ENCODE results near the gene SEMA3C. TPM values are rescaled to one million over a fixed set of nuclear protein-coding genes. Genes with fewer than 3 reads are reported as not detected.

SEMA3C gene
- total RNA-seq, 8 experiments from 2014 or later: 32.2 to 219 (median 49.9) TPM

DNA sequence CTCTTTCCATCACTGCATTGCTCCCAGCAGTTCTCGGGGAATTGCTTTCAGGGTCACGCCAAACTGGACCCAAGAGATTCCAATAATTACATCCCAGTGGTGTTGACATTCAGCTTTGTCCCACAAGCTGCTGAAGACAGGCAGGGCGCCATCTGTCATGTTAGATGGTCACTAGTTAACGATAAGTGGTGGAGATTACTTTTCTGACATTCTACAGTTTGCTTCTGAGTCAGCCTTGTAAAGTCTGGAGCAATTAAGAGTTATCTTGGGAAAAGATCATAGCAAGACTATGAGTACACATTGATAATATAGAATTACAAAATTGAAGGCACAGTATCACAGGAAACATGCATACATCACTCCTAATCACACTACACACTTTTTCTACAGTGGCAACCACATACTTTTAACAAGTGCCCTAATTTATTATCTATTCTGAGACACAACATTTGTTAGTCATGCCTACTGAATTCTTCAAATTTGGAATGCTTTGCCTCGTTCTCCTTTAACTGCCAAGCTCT is 41.9 kb downstream of the SEMA3C start:
- peak in 6 of 8 experiments; percentile 21 to 95 (median 92) for ATAC-seq (replicated peaks in 6 of 8)
- in situ Hi-C loops (cut with MboI; ENCODE audit: low pct_unique_long_range_greater_than_20kb in 2 of 9, low sequenced_read_pairs in 9 of 9, unreplicated experiment in 9 of 9): no loop called here
- 9 to 69% (median 48%) methylated on average over 1 to 5 of the region's 5 CpGs for WGBS, 10 experiments
- Histone ChIP-seq H3K27ac (no peak overlapping the region), H3K4me3 (no peak overlapping the region), H3K4me1 (replicated peaks in 1 of 2) (peaks cover 11 to 17% of the 10 kb centered on the region in 2 donors)

DNA sequence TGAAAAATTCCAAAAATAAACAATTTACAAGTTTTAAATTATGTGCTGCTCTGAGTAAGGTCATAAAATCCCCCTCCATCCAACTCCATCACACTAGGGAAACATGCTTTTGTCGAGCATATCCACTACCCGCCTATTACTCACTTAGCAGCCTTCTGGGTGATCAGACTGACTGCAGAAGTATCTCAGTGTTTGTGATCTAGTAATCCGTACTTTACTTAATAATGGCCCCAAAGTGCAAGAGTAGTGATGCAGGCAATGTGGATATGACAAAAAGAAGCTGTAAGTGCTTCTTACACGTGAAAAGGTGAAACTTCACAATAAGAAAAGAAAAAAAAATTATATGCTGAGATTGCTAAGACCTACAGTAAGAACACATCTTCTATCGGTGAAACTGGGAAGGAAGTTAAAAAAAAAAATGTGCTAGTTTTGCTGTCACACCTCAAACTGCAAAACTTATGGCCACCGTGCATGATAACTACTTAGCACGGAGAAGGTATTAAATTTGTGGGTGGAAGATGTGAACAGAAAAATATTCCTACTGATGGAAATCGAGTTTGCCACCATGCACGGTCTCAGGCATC is 43.2 kb downstream of the SEMA3C start:
- Histone ChIP-seq H3K27ac (no peak overlapping the region), H3K4me3 (no peak overlapping the region), H3K4me1 (replicated peaks in 1 of 2) (peaks cover 16 to 19% of the 10 kb centered on the region in 2 donors)
- in situ Hi-C loops (cut with MboI; ENCODE audit: low pct_unique_long_range_greater_than_20kb in 2 of 9, low sequenced_read_pairs in 9 of 9, unreplicated experiment in 9 of 9): no loop called here
- no peak for ATAC-seq (replicated peaks in 6 of 8)
- 85 to 100% (median 95%) methylated on average over 2 to 9 of the region's 9 CpGs; no CpG with 5 or more reads in 1 of the 10 experiments for WGBS, 10 experiments

DNA sequence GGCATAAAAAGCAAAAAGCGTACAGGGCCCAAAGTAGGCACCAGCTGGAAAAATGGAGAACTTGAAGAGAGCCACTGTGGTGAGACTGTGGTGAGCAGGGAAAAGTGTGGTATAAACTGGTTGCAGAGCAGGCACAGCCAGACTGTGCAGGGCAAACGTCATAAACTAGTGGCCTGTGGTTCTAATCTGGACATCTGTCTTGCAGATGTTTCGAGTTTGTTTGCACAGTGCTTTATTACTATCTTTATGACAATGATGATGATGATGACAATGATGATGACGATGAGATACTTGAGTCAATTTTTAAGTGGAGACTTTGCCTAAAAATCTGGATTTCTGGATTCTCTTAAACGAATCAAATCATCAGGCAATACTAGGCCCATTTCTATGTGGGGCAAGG is 45.7 kb downstream of the SEMA3C start:
- H3K27ac ChIP-seq: no peak overlapping the region
- ATAC-seq (replicated peaks in 6 of 8): peak in 2 of 8 experiments; percentile 15 to 23
- no peak overlapping the region for H3K4me3 ChIP-seq
- peaks cover 20 to 31% of the 10 kb centered on the region in 2 donors for H3K4me1 ChIP-seq (replicated peaks in 1 of 2)
- in situ Hi-C loops (cut with MboI; ENCODE audit: low pct_unique_long_range_greater_than_20kb in 2 of 9, low sequenced_read_pairs in 9 of 9, unreplicated experiment in 9 of 9): no loop called here
- 50 to 100% (median 97%) methylated on average over 2 to 5 of the region's 5 CpGs for WGBS, 10 experiments

DNA sequence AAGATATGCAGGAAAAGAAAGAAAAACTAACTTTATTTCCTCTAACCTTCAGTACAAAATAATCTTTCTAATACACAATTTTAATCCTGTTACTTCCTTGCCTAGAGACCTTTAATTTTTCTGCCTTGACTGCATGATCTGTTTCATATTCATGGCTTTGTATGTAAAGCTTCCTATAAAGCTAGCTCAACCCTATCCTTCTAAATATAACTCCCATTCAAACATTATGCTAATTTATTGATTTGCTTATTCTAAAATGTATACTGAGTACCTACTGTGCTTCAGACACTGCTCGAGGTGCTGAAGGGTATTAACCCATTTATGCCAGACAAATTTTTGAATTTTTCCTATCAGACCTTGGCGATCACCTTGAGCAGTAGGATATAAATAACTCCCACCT is 47.6 kb downstream of the SEMA3C start:
- 33 to 72% (median 50%) methylated on average over 1 to 2 of the region's 2 CpGs; no CpG with 5 or more reads in 3 of the 10 experiments for WGBS, 10 experiments
- in situ Hi-C loops (cut with MboI; ENCODE audit: low pct_unique_long_range_greater_than_20kb in 2 of 9, low sequenced_read_pairs in 9 of 9, unreplicated experiment in 9 of 9): no loop called here
- peak in 3 of 8 experiments; percentile 34 to 82 (median 53) for ATAC-seq (replicated peaks in 6 of 8)
- no peak overlapping the region for H3K4me3 ChIP-seq
- H3K27ac ChIP-seq: no peak overlapping the region
- H3K4me1 ChIP-seq (replicated peaks in 1 of 2): peaks cover 10 to 21% of the 10 kb centered on the region in 2 donors

DNA sequence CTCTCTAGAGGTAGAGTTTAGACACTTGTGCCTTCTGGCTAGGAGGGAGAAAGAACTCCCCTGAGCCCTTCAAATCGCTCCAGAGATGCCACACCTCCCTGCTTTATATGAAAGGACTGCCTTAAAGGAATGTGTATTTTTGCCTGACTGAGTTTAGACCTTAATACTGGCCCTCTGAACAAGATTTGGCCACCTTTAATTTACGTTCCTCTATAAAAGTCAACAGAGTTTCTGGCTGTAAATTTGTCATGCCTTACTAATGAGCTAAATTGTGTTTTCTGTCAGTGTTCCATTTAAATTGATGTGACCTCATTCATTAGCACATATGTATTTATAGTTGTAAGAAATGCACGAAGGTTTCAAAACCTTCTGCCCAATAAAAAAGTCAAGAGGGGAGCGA is 48.0 kb downstream of the SEMA3C start:
- in situ Hi-C loops (cut with MboI; ENCODE audit: low pct_unique_long_range_greater_than_20kb in 2 of 9, low sequenced_read_pairs in 9 of 9, unreplicated experiment in 9 of 9): no loop called here
- Histone ChIP-seq H3K4me1 (replicated peaks in 1 of 2) (peaks cover 9 to 21% of the 10 kb centered on the region in 2 donors), H3K27ac (no peak overlapping the region), H3K4me3 (no peak overlapping the region)
- ATAC-seq (replicated peaks in 6 of 8): peak in 4 of 8 experiments; percentile 28 to 73 (median 40)
- WGBS, 10 experiments: 0 to 100% (median 51%) methylated on average over 1 to 4 of the region's 4 CpGs; no CpG with 5 or more reads in 1 of the 10 experiments

DNA sequence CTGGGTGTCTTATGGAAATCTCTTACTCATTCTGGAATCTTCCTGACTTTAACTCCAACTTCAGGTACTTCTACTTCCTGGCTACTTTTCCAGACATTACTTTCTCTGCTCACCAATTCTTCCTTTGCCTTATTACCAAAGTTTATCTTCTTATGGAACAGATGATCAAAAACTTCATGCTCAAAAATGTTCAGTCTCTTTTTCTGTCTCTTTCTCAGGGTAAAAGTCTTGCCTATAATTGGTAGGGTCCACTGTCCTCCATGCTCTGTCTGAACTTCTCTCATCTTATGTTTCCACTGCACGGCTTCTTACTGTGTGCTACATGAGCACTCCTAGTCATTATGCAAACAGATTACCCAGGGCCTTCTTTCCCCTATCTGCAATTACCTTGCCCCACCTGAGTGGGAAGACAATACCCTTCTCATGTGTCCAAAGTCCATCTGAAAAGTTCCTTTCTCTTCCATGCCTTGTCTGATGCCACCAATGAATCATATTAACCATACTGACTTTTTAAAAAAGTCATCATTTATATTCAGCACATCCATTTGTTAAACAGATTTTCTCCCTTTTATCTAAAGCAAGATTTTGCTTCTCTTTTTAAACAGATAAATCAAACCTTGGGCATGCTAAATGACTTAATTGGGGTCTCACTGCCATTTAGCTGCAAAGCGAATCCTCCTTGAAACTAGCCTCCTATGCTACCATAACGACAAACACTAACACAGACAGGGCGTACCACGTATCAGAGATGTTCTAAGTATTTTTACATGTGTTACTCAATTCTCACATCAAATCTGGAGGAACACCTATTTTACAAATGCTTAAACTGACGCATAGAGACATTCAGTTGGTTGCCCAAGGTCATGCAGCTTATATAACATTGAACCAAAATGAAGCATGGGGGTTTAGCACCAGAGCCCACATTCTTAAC is 48.8 kb downstream of the SEMA3C start:
- peaks cover 9 to 21% of the 10 kb centered on the region in 2 donors for H3K4me1 ChIP-seq (replicated peaks in 1 of 2)
- H3K27ac ChIP-seq: no peak overlapping the region
- no peak overlapping the region for H3K4me3 ChIP-seq
- WGBS, 10 experiments: 54 to 100% (median 90%) methylated on average over 1 to 6 of the region's 6 CpGs; no CpG with 5 or more reads in 1 of the 10 experiments
- in situ Hi-C loops (cut with MboI; ENCODE audit: low pct_unique_long_range_greater_than_20kb in 2 of 9, low sequenced_read_pairs in 9 of 9, unreplicated experiment in 9 of 9): no loop called here
- ATAC-seq (replicated peaks in 6 of 8): peak in 3 of 8 experiments; percentile 17 to 44 (median 43)

DNA sequence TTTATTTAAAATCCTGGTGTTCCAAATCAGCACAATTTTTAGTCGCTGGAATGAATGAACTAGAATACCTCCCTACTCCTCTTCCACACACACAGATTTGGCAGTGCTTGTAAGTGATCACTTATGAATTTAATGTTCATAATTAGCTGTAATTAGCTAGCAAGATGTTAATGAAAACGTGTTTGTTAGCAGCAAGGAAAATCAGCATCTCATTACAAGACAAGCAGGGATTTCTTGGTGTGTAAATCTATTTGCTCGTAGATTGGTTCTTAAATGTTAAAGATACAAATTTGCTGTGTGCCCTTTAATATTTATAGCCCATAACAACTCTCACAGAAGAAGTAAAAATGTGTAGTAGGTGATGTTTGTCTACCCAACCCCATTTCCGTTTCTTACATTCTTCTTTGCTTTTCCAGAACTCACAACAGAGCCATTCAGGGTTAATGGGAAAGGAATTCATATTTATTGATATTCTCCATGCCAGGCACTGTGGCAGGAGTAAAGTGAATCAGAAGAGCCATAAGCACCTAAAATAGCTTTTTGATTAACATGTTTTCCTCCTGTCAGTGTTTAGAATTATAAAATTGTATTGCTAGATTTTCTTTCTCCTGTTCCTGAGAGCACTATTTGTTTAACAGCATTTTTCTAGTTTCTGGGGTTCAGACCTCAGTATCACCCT is 49.6 kb downstream of the SEMA3C start:
- H3K4me3 ChIP-seq: no peak overlapping the region
- in situ Hi-C loops (cut with MboI; ENCODE audit: low pct_unique_long_range_greater_than_20kb in 2 of 9, low sequenced_read_pairs in 9 of 9, unreplicated experiment in 9 of 9): no loop called here
- no peak overlapping the region for H3K27ac ChIP-seq
- no peak for ATAC-seq (replicated peaks in 6 of 8)
- peaks cover 9 to 21% of the 10 kb centered on the region in 2 donors for H3K4me1 ChIP-seq (replicated peaks in 1 of 2)
- 40 to 100% (median 81%) methylated on average over 1 to 4 of the region's 4 CpGs for WGBS, 10 experiments

DNA sequence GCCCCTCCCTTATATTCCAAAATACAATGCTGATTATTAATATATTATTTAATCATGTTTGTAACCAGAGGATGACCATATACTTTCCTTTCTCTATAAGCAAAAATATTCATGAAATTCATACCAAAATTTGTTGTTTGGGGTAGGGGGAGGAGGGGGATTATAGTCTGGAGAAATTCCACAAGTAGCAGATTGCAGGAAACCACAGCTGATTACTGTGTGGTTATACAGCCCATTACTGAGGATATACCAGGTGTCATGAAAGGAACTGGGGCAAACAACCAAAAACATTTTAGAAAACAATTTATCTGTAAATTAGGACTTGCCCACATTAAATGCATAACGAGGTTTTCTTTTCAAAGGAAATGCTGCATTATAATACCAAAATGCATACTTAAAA is 50.3 kb downstream of the SEMA3C start:
- peaks cover 9 to 21% of the 10 kb centered on the region in 2 donors for H3K4me1 ChIP-seq (replicated peaks in 1 of 2)
- H3K27ac ChIP-seq: no peak overlapping the region
- no peak for ATAC-seq (replicated peaks in 6 of 8)
- in situ Hi-C loops (cut with MboI; ENCODE audit: low pct_unique_long_range_greater_than_20kb in 2 of 9, low sequenced_read_pairs in 9 of 9, unreplicated experiment in 9 of 9): no loop called here
- 30 to 100% (median 92%) methylated on average over 1 of the region's 1 CpG; no CpG with 5 or more reads in 4 of the 10 experiments for WGBS, 10 experiments
- no peak overlapping the region for H3K4me3 ChIP-seq

DNA sequence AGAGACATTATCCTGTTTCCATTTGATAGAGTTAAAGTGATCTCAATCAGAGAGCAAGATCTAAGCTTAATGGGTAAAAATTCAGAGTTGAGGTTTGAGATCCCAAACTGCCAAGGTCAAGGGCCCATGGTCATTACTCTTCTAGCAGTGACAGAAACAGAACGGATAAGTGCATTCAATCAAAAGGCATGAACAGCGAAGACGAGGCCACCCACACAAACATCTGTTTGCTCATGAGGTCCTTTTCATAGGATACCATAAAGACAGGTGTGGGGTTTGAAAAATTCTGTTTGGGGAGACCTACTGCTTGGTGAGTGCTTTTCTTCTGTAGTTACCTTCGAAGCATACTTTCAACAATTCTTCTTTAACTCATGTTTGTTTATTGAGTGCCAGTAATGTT is 58.3 kb downstream of the SEMA3C start:
- WGBS, 10 experiments: 0 to 94% (median 43%) methylated on average over 1 to 4 of the region's 4 CpGs; no CpG with 5 or more reads in 4 of the 10 experiments
- Histone ChIP-seq H3K4me3 (no peak overlapping the region), H3K27ac (no peak overlapping the region), H3K4me1 (replicated peaks in 1 of 2) (peaks cover 22 to 26% of the 10 kb centered on the region in 2 donors)
- in situ Hi-C loops (cut with MboI; ENCODE audit: low pct_unique_long_range_greater_than_20kb in 2 of 9, low sequenced_read_pairs in 9 of 9, unreplicated experiment in 9 of 9): no loop called here
- peak in 5 of 8 experiments; percentile 25 to 71 (median 67) for ATAC-seq (replicated peaks in 6 of 8)

DNA sequence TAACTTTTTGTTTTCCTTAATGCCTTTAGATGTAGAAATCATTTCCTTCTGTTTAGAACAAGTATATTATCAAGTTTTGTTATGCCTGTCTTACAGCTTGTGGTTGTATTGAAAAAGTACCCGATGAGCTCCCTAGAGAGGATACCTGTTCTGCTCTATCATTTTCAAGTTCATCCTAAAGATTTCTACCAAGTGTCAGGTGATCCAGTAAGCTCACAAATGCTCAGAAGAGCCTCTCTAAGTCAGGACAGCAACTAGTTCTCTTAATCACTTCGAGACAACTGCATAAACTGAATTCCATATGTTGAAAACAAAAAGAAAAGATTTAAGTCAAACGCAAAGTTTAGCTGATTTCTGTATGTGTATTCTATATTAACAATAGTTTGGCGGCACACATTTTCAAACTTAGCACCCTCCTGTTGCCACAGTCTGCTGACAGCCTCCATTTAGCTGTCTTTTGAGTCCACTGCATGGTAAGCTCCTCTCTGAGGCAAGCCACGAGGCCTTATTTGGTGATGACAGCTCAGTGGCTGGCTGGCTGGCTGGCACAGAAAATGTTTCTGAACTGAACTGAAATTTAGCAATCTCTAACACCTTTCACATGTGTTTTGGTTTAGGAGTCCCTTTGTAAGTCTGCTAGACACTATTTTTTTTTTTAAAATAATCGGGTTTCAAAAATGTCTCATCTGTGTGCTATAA is 59.4 kb downstream of the SEMA3C start:
- 52 to 89% (median 72%) methylated on average over 2 to 6 of the region's 6 CpGs; no CpG with 5 or more reads in 2 of the 10 experiments for WGBS, 10 experiments
- H3K4me3 ChIP-seq: no peak overlapping the region
- in situ Hi-C loops (cut with MboI; ENCODE audit: low pct_unique_long_range_greater_than_20kb in 2 of 9, low sequenced_read_pairs in 9 of 9, unreplicated experiment in 9 of 9): no loop called here
- peak in 5 of 8 experiments; percentile 30 to 56 (median 43) for ATAC-seq (replicated peaks in 6 of 8)
- H3K27ac ChIP-seq: no peak overlapping the region
- H3K4me1 ChIP-seq (replicated peaks in 1 of 2): peaks cover 22 to 26% of the 10 kb centered on the region in 2 donors

DNA sequence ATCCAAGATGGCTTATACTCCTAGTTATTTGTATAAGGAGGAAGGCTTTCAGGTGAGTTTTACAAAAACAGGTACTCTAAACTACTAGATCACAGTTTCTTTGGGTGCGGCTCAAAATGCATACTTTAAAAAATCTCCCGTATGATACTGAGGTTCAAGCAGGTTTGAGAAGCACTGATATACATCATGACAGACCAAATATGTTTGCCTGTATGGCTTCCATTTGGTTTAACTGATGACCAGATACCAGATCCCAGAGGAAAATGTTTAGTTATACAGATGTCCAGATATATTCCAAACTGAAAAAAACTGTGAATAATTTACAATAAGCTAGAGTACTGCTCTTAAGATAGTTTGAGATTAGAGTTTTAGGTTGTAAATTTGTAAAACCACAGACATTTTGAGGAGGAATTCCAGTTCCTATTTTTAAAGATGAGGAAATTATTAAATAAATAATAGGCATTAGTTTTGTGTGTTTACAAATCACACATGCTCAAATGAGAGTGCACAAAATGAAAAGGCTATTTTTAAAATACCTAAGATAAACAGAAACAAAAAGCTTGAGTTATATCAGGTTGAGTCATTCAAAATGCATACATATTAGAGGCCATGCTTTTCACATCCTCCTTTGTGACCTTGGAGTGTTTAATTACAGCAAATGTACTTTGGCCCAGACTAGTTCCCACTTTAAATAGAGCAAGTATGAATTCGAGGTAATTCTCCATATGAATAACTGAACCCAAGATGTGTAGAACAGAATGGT is 60.5 kb downstream of the SEMA3C start:
- no peak overlapping the region for H3K4me3 ChIP-seq
- peak in 4 of 8 experiments; percentile 32 to 60 (median 36) for ATAC-seq (replicated peaks in 6 of 8)
- no peak overlapping the region for H3K27ac ChIP-seq
- peaks cover 22 to 26% of the 10 kb centered on the region in 2 donors for H3K4me1 ChIP-seq (replicated peaks in 1 of 2)
- in situ Hi-C loops (cut with MboI; ENCODE audit: low pct_unique_long_range_greater_than_20kb in 2 of 9, low sequenced_read_pairs in 9 of 9, unreplicated experiment in 9 of 9): no loop called here
- 29 to 100% (median 67%) methylated on average over 1 to 3 of the region's 3 CpGs; no CpG with 5 or more reads in 1 of the 10 experiments for WGBS, 10 experiments
